Heart left ventricle (tissue), 13 donors: ENCODE data around the gene AMPD3.

ENCODE experiments used
- POLR2A ChIP-seq, 2 donors: fragments of 450-650 bp; IDR thresholded peaks; one replicate each; pipeline ENCODE4 v1.6.1; 2017; ENCODE audit warnings: antibody characterized with exemption in 2 of 2, mild to moderate bottlenecking in 2 of 2, moderate library complexity in 2 of 2
- TF ChIP-seq, protein P1 (sequence below), 12 donors: fragments of 200-600 bp; sonication (generic) in 4 of 12; IDR thresholded peaks; one replicate each; pipeline versions ENCODE4 v1.5.0 to v1.8.0; 2018 to 2022; ENCODE audit warnings: antibody characterized with exemption in 12 of 12, mild to moderate bottlenecking in 5 of 12
- donor health status: ischemic (EF 13 %, LVEDD 7.1; RV severe dilation, severe dysfunction).
- donor health status: DM: no; HTN: yes; CAD: no.
- donor health status: DM: no; HTN: no; CAD: no.
- donor health status: ischemic (EF 25% LVEDD 6.9; RV normal size, moderate dysfunction).
- donor health status: ischemic (EF 25% LVEDD 5.7; RV mildly dilated, moderate dysfunction).
- donor health status: ischemic (EF 35%, LVEDD 5.7; RV mildly dilated, moderate dysfunction).
- donor health status: nonischemic (EF 11% LVEDD 7.7; RV severe dilation, severe dysfunction).
- donor health status: DM: yes; HTN: yes; CAD: no.
- donor health status: PGD.
- donor health status: ischemic (EF 29% LVEDD 5.4; RV normal size, mild dysfunction).
- donor health status: nonischemic (EF 23%, LVEDD 6.1; RV moderate dilation, normal function).

DNA sequence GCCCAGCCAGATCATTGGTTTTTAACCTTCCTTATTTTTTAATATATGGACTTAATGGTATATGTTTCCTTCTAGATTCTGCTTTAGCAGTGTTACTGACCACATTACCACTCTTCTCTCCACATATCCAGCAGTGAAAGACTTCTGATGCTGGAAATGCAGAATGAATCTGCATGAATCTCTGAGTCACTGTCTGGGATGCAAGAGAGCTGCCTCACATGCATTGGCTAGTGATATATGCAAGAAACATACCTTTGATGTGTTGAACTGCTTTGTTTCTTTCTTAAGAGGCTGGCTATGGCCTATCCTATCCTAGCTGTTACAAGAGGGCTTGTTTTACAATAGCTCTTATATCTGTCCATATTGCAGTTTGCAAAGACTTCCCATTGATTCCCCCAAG, 16.6 kb upstream of the AMPD3 start:
- TF ChIP-seq, protein P1, sequence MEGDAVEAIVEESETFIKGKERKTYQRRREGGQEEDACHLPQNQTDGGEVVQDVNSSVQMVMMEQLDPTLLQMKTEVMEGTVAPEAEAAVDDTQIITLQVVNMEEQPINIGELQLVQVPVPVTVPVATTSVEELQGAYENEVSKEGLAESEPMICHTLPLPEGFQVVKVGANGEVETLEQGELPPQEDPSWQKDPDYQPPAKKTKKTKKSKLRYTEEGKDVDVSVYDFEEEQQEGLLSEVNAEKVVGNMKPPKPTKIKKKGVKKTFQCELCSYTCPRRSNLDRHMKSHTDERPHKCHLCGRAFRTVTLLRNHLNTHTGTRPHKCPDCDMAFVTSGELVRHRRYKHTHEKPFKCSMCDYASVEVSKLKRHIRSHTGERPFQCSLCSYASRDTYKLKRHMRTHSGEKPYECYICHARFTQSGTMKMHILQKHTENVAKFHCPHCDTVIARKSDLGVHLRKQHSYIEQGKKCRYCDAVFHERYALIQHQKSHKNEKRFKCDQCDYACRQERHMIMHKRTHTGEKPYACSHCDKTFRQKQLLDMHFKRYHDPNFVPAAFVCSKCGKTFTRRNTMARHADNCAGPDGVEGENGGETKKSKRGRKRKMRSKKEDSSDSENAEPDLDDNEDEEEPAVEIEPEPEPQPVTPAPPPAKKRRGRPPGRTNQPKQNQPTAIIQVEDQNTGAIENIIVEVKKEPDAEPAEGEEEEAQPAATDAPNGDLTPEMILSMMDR (IDR thresholded peaks at IDR 0.05) = no peak
- TF ChIP-seq POLR2A (IDR thresholded peaks at IDR 0.05) = no peak
